Body of pancreas (tissue), 4 donors: ENCODE measurements around the gene SLC7A1.

Experiments used
- CTCF ChIP-seq, 7 experiments: fragments of 450-650 bp in 4 of 7; fragments of 200-600 bp in 3 of 7; sonication (generic) in 3 of 7; IDR thresholded peaks; one replicate each; pipeline ENCODE4 v1.5.1; 2016 to 2019; ENCODE audit warnings: antibody characterized with exemption in 7 of 7
- POLR2A ChIP-seq, 3 donors: fragments of 450-650 bp; IDR thresholded peaks; one replicate each; pipeline ENCODE4 v1.6.1; 2016; ENCODE audit warnings: antibody characterized with exemption in 3 of 3, mild to moderate bottlenecking in 2 of 3

- TF ChIP-seq CTCF (IDR thresholded peaks at IDR 0.05) = no peak
- no peak for TF ChIP-seq POLR2A (IDR thresholded peaks at IDR 0.05)
Measured at GRCh38 chr13:29473166-29473565, 122.3 kb downstream of the SLC7A1 start.
